DOHH2 (cell line): Measurements from ENCODE around the gene GOLIM4.

ENCODE experiments used
- H3F3A ChIP-seq: fragments of 200-600 bp; sonication (generic), shearing (Covaris generic); 2 replicates; pipeline ENCODE4 v1.6.0; 2016; ENCODE audit warnings: antibody characterized with exemption, mild to moderate bottlenecking; ENCODE audit not compliant: control insufficient read depth, insufficient read depth
- H3K27ac ChIP-seq: fragments of 200-600 bp; sonication (generic); 2 replicates; pipeline ENCODE4 v1.5.1; 2014; ENCODE audit warnings: low read depth, mild to moderate bottlenecking, low read length, moderate library complexity
- H3K27me3 ChIP-seq: fragments of 200-600 bp; sonication (generic); 2 replicates; pipeline ENCODE4 v1.6.1; 2014; ENCODE audit warnings: mild to moderate bottlenecking, low read length, mixed read lengths; ENCODE audit not compliant: control insufficient read depth
- H3K36me3 ChIP-seq: fragments of 200-600 bp; sonication (generic); 2 replicates; pipeline ENCODE4 v1.6.1; 2014; ENCODE audit warnings: mild to moderate bottlenecking, low read length, moderate library complexity, mixed read lengths; ENCODE audit not compliant: control insufficient read depth
- H3K4me1 ChIP-seq: fragments of 200-600 bp; sonication (generic); 2 replicates; pipeline ENCODE4 v1.6.1; 2014; ENCODE audit warnings: mild to moderate bottlenecking, low read length, mixed read lengths; ENCODE audit not compliant: control insufficient read depth
- H3K4me2 ChIP-seq: fragments of 200-600 bp; sonication (generic); 2 replicates; pipeline ENCODE4 v1.6.0; 2014; ENCODE audit warnings: mild to moderate bottlenecking, low read length, moderate library complexity
- H3K4me3 ChIP-seq: fragments of 200-600 bp; sonication (generic); 2 replicates; pipeline ENCODE4 v1.5.1; 2014; ENCODE audit warnings: mild to moderate bottlenecking, low read length, mixed read lengths
- H3K79me2 ChIP-seq: fragments of 200-600 bp; sonication (generic); 2 replicates; pipeline ENCODE4 v1.6.1; 2014; ENCODE audit warnings: mild to moderate bottlenecking, low read length, mixed read lengths; ENCODE audit not compliant: control insufficient read depth
- H3K9me2 ChIP-seq: fragments of 200-600 bp; sonication (generic); replicated peaks from 2 replicates; pipeline ENCODE4 v1.6.1; 2014; ENCODE audit warnings: mild to moderate bottlenecking, low read length, mixed read lengths; ENCODE audit not compliant: control insufficient read depth
- H3K9me3 ChIP-seq: fragments of 200-600 bp; sonication (generic); 2 replicates; pipeline ENCODE4 v1.6.1; 2014; ENCODE audit warnings: antibody characterized with exemption, low read length, mixed read lengths; ENCODE audit not compliant: control insufficient read depth, insufficient read depth
- H4K20me1 ChIP-seq: fragments of 200-600 bp; sonication (generic); 2 replicates; pipeline ENCODE4 v1.6.0; 2014; ENCODE audit warnings: low read depth, mild to moderate bottlenecking, antibody characterized with exemption, low read length, moderate library complexity; ENCODE audit not compliant: control insufficient read depth, insufficient read depth
- CTCF ChIP-seq: fragments of 200-600 bp; sonication (generic); IDR thresholded peaks from one replicate; pipeline ENCODE4 v1.5.1; 2014; ENCODE audit warnings: antibody characterized with exemption, mild to moderate bottlenecking, low read depth, low read length; ENCODE audit not compliant: poor library complexity, severe bottlenecking
- EZH2phosphoT487 ChIP-seq: fragments of 200-600 bp; sonication (generic); IDR thresholded peaks from 2 replicates; pipeline ENCODE4 v1.6.1; 2017; ENCODE audit warnings: borderline replicate concordance, mild to moderate bottlenecking, antibody characterized with exemption, low read length, moderate library complexity, mixed read lengths

The GOLIM4 gene

GRCh38 chr3:168006584-168006983 is 89.1 kb downstream of the GOLIM4 start:
- Histone ChIP-seq H3K9me3 (no peaks in the 10 kb centered on the region), H3K36me3 (peaks cover 6% of the 10 kb centered on the region; the same call in 1 of the 2 replicates), H3K4me2 (no peak overlapping the region), H3K27me3 (no peaks in the 10 kb centered on the region), H3K79me2 (no peaks in the 10 kb centered on the region), H3F3A (no peaks in the 10 kb centered on the region), H3K4me1 (no peaks in the 10 kb centered on the region), H3K27ac (no peak overlapping the region), H4K20me1 (no peaks in the 10 kb centered on the region), H3K4me3 (no peak overlapping the region), H3K9me2 (no peaks in the 10 kb centered on the region)
- no peak for TF ChIP-seq CTCF
- no peak for TF ChIP-seq EZH2phosphoT487

DNA sequence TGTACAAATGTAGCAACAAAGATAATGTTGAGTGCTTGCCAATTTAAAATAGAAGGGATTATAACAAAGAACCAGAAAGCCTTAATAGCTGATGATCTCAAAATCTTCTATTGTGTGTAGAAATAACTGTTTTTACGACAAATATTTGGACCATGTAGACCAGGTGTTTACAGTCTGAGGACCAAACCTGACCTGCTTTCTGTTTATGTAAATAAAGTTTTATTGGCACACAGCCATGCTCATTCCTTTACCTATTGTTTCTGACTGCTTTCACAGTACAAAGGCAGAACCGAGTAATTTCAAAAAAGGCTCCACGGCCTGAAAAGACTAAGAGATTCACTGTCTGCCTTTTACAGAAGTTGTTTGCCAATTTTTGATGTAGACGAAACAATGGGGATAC is 91.8 kb downstream of the GOLIM4 start:
- no peaks in the 10 kb centered on the region for H4K20me1 ChIP-seq
- H3K9me2 ChIP-seq: no peaks in the 10 kb centered on the region
- H3K4me3 ChIP-seq: no peak overlapping the region
- no peaks in the 10 kb centered on the region for H3F3A ChIP-seq
- no peaks in the 10 kb centered on the region for H3K36me3 ChIP-seq
- no peaks in the 10 kb centered on the region for H3K79me2 ChIP-seq
- H3K9me3 ChIP-seq: no peaks in the 10 kb centered on the region
- no peaks in the 10 kb centered on the region for H3K27me3 ChIP-seq
- no peak overlapping the region for H3K27ac ChIP-seq
- H3K4me2 ChIP-seq: no peak overlapping the region
- no peaks in the 10 kb centered on the region for H3K4me1 ChIP-seq
- TF ChIP-seq EZH2phosphoT487 (no peak), CTCF (no peak)

DNA sequence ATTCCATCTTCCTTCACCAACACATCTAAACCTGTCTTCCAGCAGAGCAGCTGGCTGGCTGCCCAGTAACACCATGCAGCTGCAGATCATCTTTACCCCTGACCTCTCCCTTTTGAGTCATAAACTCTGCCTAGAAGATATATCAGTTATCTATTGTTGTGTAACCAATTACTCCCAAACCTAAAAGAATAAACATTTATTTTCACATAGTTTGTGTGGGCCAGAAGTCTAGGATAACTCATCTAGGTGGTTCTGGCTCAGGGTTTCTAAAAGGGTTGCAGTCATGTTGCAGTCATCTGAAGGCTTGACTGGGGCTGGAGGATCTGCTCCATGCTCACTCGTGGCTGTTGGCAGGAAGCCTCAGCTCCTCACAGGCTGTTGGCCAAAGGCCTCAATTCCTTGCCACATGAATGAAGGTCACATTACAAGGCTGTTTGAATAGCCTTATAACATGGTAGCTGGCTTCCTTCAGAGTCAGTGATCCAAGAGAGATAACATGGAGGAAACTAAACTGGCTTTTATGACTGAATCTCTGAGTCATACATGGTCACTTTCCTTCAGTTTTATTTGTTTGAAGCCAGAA is 92.8 kb downstream of the GOLIM4 start:
- no peaks in the 10 kb centered on the region for H3K79me2 ChIP-seq
- no peak overlapping the region for H3K4me2 ChIP-seq
- no peaks in the 10 kb centered on the region for H3K36me3 ChIP-seq
- H3K27ac ChIP-seq: no peak overlapping the region
- no peaks in the 10 kb centered on the region for H3K9me2 ChIP-seq
- H3K4me1 ChIP-seq: no peaks in the 10 kb centered on the region
- no peaks in the 10 kb centered on the region for H4K20me1 ChIP-seq
- no peak overlapping the region for H3K4me3 ChIP-seq
- no peaks in the 10 kb centered on the region for H3F3A ChIP-seq
- no peaks in the 10 kb centered on the region for H3K9me3 ChIP-seq
- H3K27me3 ChIP-seq: no peaks in the 10 kb centered on the region
- TF ChIP-seq EZH2phosphoT487 (no peak), CTCF (no peak)
